ENCODE results near the gene PRTFDC1.
A peak's percentile ranks its signal among the peaks of the same experiment; 100 is the strongest.
"Not testable (repeated sequence)": the region's sequence is repeated elsewhere in the genome, so short reads cannot be mapped to it uniquely, and the experiment has no call there.

The PRTFDC1 gene

DNA sequence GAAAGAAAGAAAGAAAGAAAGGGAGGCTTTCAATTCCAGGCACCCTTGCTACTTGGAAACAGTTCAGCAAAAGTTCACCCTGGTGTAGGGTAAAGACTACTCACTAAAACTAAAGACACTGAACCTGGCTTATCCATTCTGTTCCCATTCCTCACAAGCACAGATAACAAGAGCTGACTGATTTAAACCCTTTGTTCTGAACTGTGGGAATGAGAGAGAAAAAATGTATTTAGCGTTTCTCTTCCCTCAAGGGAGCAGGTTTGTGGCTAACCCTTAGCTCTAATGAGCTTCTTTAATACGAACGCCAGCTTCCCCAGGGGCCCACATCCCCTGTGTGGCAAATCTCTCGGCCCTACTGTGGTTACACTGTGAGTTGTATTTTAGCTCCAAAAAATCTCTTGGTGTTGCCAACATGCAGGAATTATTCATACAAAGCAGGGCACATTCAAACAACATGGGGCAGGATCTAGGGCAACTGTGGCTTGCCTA lies 23.3 kb downstream of the PRTFDC1 start:
- no peak for DNase-seq

DNA sequence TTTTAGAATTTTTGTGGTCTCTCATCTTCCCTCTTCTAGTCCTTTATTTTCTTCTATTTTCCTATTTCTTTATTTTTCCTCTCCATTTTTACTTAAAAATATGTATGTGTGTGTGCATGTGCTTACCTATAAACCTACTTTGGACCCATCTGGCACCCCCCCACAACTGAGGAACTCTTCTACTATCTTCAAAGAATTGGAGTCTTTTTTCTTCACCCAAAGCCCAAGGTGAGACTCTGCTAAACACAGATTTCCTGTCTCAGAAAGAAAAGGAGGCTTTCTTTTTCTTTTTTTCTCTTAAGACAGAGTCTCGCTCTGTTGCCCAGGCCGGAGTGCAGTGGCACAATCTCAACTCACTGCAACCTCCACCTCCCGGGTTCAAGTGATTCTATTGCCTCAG lies 24.2 kb downstream of the PRTFDC1 start:
- DNase-seq: no peak

DNA sequence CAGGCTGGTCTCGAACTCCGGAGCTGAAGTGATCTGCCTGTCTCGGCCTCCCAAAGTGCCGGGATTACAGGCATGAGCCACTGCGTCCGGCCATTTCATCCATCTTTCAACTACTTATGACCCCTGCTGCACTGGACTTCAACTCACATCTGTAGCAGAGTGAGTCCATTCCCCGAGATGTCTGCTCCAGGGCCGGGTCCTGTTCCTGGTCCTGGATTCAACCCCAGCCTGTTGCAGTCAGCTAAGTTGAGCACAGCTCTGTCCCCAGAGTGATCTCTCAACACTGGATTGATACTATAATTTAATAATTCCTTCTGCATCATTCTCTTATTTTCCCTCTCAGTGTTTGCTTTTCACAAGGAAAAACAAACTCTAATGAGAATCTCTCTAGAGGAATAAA lies 25.8 kb downstream of the PRTFDC1 start:
- no peak for DNase-seq

DNA sequence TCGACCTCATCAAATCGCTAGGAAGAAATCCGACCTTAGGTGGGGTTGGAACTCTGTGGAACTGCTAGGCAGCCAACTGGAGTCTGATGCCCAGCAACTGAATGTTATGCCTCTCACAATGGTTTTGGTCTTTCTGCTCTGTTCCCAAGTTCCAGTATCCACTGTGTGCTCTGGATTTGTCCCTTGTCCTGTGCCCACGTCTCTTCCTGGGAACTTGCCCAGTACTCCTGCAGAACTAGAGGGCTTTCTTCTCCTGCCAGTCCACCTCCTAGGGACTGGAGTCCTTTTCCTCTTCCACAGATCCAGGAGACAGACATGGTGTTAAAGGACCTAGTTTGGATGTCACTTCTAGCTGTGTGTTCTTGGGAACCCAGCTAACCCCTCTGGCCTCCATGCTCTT lies 26.6 kb downstream of the PRTFDC1 start:
- DNase-seq: no peak

DNA sequence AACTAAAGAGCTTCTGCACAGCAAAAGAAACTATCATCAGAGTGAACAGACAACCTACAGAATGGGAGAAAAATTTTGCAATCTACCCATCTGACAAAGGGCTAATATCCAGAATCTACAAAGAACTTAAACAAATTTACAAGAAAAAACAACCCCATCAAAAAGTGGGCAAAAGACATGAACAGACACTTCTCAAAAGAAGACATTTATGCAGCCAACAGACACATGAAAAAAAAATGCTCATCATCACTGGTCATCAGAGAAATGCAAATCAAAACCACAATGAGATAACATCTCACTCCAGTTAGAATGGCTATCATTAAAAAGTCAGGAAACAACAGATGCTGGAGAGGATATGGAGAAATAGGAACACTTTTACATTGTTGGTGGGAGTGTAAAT lies 27.9 kb downstream of the PRTFDC1 start:
- not testable (repeated sequence) for DNase-seq

DNA sequence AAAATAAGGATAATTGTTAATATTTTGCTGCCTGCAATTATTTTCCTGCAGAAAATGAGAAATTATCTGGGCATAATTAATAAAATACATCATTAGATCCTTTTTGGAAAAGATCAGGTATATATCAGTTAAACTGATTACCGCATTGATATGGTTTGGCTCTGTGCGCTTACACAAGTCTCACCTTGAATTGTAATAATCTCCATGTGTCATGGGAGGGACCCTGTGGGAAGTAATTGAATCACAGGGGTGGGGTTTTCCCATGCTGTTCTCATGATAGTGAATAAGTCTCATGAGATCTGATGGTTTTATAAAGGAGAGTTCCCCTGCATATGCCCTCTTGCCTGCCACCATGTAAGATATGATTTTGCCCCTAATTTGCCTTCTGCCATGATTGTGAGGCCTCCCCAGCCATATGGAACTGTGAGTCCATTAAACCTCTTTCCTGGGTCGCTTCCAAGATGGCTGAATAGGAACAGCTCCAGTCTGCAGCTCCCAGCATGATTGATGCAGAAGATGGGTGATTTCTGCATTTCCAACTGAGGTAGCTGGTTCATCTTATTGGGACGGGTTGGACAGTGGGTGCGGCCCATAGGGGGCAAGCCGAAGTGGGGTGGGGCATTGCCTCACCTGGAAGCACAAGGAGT lies 30.1 kb downstream of the PRTFDC1 start:
- DNase-seq: not testable (repeated sequence)

DNA sequence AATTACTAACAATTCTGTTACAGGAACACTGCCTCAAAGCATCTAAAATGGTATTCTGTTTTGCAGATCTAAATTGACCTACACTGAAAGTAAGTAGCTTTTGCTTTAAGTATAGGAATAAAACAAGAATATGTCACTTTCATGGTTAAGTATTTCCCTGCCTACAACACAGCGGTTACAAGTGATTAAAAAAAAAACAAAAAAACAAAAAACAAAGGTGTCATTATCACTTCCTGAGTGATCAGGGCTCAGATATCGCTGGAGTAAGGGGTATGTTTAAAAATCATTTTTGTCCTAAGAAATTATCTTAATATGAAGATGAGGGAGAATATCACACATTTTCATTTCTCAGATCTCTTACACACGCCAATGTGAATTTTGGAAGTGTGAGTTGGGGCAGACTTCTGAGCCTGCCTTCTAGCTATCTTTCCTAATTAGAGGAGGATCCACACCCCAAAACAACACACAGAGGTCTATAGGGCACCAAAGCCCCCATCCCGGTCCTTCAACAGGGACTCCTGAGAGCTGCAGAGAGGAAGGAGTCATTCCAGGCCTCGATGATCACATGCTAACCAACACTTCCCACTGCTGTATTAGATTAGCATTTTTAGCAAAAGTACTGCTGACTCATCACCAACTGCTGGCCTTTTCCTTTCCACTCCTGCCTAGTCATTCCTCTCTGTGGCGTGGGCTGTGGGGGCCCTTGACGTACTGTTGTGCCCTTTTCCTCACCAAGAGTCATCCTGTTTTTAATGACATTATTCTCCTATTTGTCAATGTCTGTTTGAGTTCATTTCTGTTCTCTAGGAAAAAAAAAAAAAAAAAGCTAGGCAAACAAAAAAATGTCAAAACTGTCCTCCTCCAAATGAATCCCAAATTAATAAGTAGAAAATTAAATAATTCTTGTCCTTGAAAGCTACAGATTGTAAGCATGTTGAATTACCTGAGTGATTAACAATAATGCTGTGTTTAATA lies 31.2 kb downstream of the PRTFDC1 start:
- no peak for DNase-seq

DNA sequence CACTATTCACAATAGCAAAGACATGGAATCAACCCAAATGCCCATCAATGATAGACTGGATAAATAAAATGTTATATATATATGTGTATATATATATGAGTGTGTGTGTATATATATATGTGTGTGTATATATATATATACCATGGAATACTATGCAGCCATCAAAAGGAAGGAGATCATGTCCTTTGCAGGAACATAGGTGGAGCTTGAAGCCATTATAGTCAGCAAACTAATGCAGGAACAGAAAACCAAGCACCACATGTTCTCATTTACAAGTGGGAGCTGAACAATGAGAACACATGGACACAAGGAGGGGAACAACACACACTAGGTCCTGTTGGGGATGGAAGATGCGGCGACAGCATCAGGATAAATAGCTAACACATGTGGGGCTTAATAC lies 32.2 kb downstream of the PRTFDC1 start:
- not testable (repeated sequence) for DNase-seq

DNA sequence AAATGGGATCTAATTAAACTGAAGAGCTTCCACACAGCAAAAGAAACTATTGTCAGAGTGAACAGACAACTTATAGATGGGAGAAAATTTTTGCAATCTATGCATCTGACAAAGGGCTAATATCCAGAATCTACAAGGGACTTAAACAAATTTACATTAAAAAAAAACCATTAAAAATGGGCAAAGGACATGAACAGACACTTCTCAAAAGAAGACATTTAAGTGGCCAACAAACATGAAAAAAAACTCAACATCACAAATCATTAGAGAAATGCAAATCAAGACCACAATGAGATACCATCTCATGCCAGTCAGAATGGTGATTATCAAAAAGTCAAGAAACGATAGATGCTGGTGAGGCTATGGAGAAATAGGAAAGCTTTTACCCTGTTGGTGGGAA lies 32.8 kb downstream of the PRTFDC1 start:
- not testable (repeated sequence) for DNase-seq

DNA sequence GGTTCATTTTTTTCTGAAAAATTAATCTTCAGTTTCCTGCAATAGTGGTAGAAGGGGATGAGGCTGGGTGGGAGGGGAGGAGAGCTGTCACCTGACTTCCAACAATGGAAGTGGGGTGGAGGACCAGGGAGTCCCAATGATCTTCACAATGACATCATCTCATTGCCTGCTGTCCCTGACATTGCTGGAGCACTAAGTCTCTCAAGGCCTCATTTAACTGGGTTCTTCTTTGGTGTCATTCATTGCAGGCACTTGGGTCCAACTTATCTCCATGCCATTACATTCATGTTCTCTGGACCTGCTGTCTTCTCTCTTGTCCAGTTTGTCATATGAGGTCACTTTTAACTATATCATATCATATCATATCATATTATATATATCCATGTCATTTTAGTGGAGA lies 34.4 kb downstream of the PRTFDC1 start:
- no peak for DNase-seq

DNA sequence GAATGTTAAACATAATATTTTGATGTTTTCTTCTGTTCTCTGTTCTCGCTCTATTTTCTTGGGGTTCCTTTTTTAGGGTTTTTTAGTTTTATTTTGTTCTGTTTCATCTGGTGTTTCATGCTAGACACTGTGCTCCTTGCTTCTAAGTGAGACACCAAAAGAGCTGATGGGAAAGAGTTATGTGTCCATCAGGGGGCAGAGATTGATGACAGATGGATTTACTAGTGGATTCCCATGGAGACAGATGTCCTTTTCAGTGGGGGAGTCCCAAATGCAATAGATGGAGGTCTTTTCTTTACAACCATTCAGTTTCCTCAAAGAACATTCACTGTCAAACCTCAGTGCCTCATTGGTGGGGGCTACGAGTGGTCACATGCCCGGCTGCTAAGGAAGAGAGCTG lies 34.9 kb downstream of the PRTFDC1 start:
- DNase-seq: no peak

DNA sequence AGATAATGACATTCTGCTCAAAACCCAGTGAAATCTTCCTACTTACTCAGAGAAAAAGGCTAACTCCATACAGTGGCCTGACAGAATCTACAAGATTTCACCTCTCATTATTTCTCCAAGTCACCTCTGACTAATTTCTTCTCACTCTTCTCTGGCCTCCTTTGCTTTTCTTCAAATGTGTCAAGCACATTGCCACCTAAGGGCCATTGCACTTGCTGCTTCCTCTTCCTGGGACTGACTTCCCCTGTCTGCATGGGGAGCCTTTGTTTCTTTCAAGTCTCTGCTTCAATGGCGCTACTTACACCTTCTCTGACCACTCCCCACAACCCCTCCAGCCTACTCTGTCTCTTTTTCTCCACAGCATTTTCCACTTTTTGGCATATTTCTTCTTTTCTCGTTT lies 36.0 kb downstream of the PRTFDC1 start:
- no peak for DNase-seq

DNA sequence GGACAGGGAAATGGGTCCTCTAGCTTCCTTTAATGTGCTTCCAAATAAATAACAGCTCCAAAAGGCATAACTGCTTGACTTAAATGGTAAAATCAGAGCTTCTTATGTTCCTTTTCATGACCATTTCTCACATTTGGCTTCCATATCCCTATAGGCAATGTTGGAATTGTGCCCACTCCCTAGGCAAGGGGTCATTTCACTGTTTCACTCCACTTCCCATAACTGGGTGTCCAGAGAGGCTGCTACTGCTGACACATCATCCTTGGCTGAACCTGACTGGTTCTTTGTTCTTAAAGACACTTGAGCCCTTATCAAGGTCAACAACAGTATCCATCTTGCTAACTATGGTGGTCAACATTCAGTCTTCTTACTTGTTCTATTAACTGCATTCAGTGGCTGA lies 37.1 kb downstream of the PRTFDC1 start:
- no peak for DNase-seq

DNA sequence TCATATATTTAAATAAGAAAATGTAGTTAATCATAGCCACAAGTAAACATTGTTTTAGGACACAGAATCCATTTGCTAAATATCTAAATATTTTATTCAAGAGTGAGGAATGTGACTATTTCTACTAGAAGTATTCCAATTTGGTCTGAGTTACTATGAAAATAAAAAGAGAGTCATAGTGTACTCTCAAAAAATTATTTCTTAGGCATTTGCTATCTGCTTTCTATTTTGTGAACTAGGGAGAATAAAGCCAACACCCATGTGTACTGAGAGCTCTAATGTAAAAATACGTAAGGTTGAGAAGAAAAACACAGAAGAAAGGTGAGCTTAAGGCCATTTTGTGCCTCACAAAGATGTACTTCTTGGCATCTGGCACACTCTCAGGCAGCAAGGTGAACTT lies 38.3 kb downstream of the PRTFDC1 start:
- no peak for DNase-seq

DNA sequence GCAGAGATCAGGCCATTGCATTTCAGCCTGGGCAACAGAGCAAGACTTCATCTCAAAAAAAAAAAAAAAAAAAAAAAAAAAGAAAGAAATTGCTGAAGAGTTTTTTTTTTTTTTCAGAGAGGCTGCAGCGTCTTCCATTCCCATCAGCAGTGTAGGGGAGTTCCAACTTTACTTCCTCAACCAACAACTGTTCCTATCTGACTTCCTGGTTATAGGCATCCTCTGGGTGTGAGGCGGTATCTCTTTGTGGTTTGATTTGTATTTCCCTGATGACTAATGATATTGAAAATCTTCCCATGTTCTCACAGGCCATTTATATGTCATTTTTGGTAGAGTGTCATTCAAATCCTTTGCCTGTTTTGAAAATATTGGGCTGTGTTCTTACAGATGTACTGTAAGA lies 40.2 kb downstream of the PRTFDC1 start:
- DNase-seq: no peak

DNA sequence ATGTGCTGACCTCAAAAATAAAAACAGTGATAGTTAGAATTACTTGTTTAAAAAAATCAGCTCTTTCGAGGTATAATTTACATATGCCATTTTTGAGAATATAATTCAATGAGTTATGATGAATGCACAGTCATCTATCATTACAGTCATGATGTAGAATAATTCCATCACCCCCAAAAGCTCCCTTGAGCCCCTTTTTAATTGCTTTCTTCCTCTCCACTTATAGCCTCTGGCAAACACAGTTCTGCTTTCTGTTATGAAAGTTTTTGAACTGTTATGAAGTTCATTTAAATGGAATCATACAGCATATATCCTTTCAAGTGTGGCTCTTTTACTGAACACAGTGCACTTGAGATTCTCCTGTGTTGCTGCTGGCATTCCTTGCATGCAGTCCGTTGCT lies 41.4 kb downstream of the PRTFDC1 start:
- no peak for DNase-seq

DNA sequence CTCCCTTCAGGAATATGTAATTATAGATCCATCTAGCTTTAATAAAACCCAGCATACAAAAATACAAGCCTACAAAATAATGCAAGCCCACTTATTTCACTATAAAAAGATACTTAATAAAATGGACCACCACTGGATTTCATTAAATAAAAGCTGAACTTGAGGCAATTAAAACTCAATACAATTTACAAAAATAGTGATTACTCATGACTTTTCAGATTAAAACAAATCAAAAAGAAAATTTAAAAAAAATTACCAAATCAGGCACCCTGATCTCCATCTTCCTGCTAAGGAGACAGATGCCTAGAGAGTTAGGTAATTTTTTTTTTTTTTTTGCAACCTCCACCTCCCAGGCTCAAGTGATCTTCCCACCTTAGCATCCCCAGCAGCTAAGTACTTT lies 41.8 kb downstream of the PRTFDC1 start:
- DNase-seq: no peak

DNA sequence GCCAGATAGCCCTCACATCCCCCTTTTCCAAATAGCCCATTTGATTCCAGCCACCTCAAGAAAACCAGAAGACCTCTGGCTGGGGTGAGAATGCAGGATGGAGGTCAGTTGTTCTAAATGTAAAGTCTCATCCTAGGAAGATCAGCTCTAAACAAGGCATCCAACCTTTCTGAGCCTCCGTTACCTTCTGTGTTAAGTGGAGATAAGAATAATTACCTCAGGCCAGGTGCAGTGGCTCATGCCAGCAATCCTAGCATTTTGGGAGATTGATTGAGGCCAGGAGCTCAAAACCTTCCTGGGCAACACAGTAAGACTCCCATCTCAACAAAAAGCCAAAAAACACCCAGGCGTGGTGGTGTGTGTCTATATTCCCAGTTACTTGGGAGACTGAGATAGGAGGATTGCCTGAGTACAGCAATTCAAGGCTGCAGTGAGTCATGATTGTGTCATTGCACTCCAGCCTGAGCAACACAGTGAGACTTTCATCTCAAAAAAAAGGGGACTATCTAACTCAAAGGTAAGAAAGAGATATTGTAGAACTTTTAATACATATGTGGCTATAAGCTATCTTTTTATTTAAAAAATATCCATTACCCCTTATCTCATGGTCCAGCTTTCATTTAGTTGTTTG lies 43.5 kb downstream of the PRTFDC1 start:
- DNase-seq: no peak

DNA sequence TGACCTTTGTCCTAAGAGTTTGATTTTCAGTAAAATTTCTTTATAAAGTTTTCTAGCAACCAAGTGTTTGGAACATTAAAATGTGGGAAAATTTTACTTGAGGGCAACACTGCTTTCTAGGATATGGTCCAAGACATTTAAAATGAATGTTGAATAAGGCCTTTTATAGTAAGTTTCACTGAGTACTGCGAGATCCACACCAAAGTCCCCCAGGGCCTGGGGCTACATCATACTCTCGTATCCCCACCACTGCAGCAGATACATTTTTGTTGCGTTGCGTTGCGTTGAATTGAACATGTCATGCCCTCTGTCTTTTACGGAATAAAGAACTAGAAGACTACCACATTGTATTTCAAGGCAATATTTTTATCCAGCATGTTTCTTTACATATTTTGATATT lies 44.5 kb downstream of the PRTFDC1 start:
- DNase-seq: no peak

DNA sequence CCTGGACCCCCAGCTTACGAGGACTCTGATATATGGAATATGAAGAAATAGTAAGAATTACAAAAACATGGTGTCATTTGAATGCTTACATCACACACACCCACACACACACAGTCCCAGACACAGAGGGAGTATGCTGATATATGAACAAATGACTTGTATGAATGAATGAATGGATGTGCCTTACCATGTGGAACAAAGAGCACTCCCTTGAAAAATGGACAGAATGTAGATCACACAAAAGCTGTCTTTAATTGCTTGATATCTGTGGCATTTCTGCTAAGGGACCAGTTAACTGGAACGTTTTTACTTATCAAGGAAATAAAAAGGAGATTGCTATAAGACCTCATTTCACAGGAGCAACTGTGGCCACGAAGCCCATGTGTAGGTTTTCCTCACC lies 46.0 kb downstream of the PRTFDC1 start:
- DNase-seq: no peak

DNA sequence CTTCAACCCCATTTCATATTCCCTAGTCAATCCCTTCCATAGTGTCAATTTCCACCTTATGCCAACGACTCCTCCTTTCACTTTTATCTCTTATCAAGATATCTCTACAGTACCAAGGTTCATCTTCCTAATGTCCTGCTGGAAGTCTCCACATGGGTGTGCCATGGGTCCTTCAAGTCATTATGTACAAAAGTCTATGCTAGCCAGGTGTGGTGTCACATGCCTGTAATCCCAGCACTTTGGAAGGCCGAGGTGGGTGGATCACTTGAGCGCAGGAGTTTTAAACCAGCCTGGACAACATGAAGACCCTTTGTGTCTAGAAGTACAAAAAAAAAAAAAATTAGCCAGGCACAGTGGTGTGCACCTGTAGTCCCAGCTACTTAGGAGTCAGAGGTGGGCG lies 47.6 kb downstream of the PRTFDC1 start:
- DNase-seq: no peak

DNA sequence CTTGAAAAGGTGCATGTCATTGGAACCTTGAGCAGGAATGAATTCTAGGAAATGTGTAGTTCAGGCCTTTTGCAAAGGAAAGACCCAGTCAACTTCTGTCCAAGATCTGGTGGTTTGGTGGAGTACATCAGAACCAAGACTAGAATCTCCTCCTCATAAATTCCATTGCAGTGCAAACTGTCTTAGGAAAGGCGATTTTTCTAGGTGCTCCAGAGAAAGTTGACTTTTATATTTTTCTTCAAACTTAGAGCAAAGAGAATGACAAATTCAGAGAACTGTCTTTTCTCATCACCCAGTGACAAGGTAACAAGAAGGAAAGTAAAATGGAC lies 50.0 kb downstream of the PRTFDC1 start:
- no peak for DNase-seq

DNA sequence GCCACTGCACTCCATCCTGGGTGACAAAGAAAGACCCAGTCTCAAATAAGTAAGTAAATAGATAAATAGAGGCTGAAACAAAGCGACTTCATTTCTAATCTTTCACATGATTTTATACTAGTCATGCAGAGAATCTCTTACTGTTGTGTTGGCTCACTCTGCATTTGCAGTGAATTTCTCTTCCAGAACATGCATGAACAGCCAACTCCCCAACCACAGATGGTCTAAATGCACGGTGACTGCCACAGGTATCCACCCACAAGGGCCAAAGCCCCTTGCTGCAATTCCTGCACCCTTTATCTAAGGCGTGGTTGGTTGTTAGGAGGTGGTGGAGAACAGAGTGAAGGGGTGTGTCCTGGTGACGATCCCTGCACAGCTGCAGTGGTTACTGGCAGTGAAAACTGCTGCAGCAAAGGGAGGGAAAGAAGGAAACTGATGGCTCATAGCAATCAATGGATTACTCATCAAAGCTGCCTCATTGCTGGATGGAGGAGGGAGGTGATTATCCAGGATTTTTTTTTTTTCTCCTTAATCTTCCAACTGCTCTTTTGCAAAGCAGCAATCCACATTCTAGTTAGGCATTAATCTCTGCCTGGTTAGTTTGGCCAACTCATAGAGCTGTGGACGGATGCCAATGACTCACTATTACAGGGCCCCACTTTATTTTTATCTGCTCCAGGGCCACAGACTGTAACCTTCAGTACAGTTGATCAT lies 50.6 kb downstream of the PRTFDC1 start:
- peak; percentile 12 for DNase-seq

All from NCI-H69 (cell line).